ENCODE measurements around the gene MREG.

The MREG gene

DNA sequence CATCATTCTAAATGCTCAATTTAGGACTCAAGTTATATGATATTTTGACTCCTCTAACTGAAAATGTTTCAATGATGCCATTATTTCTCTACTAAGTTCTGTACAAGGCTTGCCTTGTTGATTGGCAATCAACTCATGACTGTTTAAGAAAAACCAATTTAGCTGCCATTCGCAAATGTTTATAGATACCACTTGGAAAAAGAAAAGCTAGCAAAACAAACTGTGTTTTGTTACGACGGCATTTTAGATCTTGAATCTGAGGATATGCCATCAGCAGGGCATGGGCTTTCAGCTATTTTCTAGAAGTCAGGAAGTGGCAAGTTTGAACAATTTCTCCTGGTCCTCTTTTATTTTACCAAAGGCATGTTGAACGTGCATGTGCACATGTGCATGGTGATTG lies 65.3 kb downstream of the MREG start (continued):
- no peak for TF ChIP-seq ZNF701 (tag by site-specific recombination; IDR thresholded peaks at IDR 0.05)

DNA sequence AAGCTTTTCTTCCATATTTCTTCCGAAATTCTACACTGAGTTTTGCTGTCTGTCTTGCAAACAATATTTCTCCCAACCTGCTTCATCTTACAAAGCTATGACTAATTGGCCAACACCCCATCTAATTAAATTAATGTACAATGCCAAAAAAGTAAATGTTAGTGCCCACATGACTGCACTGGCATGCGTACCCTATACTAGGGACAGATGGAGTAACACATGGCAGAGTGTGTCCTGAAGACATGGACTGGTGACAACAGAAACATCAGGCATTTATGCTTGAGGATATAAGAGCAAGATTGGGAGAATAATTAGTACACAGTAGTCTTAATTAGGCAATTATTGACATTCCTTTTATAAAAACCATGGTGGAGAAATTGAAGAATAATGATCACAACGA lies 66.8 kb downstream of the MREG start:
- Histone ChIP-seq H3K4me1 (ENCODE audit: control insufficient read depth, insufficient read depth, low read length) (no peaks in the 10 kb centered on the region), H3K4me3 (ENCODE audit: low read depth, low read length) (no peak overlapping the region), H3K36me3 (ENCODE audit: control insufficient read depth in 2 of 2, insufficient read depth in 1 of 2, low read length in 2 of 2) (peaks cover 5 to 31% of the 10 kb centered on the region in 2 experiments; a peak in 2 of 3 replicates), H3K27ac (ENCODE audit: extremely low read depth, low read depth, low read length) (no peak overlapping the region), H3K9me3 (ENCODE audit: control insufficient read depth, insufficient read depth, low read depth, low read length) (no peaks in the 10 kb centered on the region)
- CTCF ChIA-PET, result interaction anchor here (0.7 to 1.9 kb wide), 3 partner anchors 15 to 86 kb away, joined by 3 to 4 read pairs (median 4); no protein-coding TSS in a partner anchor
- TF ChIP-seq ZNF24 (tag by site-specific recombination; IDR thresholded peaks at IDR 0.05), result no peak
- no peak for TF ChIP-seq ZNF16 (tag by site-specific recombination; IDR thresholded peaks at IDR 0.05; ENCODE audit: low read depth)
- POLR2A ChIA-PET, result no interaction called here

DNA sequence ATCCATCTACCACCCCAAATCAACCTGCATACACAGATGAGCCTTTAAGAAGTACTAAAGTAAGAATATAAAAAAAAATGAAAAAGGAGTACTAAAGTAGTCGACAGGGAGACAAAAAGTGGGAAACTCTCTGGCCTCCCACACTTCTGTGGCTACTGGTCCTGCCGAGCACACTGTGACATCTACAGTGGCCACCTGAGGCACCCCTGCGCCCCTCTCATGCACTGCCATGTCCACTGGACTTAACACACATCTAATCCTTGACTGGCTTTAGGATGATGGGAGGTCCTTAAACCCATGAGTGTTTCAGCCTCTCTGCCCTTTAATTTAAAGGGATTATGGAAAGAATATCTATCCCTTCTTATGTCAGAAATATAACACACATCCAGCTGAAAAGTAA lies 71.2 kb downstream of the MREG start:
- peaks cover 6 to 40% of the 10 kb centered on the region in 2 experiments; a peak in 2 of 3 replicates for H3K36me3 ChIP-seq (ENCODE audit: control insufficient read depth in 2 of 2, insufficient read depth in 1 of 2, low read length in 2 of 2)
- H3K27ac ChIP-seq (ENCODE audit: extremely low read depth, low read depth, low read length), result no peak overlapping the region
- TF ChIP-seq ZXDB (tag by site-specific recombination; IDR thresholded peaks at IDR 0.05), result no peak
- TF ChIP-seq, protein P1, sequence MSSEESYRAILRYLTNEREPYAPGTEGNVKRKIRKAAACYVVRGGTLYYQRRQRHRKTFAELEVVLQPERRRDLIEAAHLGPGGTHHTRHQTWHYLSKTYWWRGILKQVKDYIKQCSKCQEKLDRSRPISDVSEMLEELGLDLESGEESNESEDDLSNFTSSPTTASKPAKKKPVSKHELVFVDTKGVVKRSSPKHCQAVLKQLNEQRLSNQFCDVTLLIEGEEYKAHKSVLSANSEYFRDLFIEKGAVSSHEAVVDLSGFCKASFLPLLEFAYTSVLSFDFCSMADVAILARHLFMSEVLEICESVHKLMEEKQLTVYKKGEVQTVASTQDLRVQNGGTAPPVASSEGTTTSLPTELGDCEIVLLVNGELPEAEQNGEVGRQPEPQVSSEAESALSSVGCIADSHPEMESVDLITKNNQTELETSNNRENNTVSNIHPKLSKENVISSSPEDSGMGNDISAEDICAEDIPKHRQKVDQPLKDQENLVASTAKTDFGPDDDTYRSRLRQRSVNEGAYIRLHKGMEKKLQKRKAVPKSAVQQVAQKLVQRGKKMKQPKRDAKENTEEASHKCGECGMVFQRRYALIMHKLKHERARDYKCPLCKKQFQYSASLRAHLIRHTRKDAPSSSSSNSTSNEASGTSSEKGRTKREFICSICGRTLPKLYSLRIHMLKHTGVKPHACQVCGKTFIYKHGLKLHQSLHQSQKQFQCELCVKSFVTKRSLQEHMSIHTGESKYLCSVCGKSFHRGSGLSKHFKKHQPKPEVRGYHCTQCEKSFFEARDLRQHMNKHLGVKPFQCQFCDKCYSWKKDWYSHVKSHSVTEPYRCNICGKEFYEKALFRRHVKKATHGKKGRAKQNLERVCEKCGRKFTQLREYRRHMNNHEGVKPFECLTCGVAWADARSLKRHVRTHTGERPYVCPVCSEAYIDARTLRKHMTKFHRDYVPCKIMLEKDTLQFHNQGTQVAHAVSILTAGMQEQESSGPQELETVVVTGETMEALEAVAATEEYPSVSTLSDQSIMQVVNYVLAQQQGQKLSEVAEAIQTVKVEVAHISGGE (tag by site-specific recombination; conservative IDR thresholded peaks at IDR 0.05; ENCODE audit: low read depth), result no peak
- no peak for TF ChIP-seq ZNF335 (tag by site-specific recombination; conservative IDR thresholded peaks at IDR 0.05)
- no peak for TF ChIP-seq SCRT1 (tag by site-specific recombination; IDR thresholded peaks at IDR 0.05; ENCODE audit: borderline replicate concordance)
- TF ChIP-seq GLI4 (tag by site-specific recombination; IDR thresholded peaks at IDR 0.05), result no peak
- H3K9me3 ChIP-seq (ENCODE audit: control insufficient read depth, insufficient read depth, low read depth, low read length), result no peaks in the 10 kb centered on the region
- H3K4me3 ChIP-seq (ENCODE audit: low read depth, low read length), result no peak overlapping the region
- ChIA-PET CTCF (interaction anchor here (0.6 to 1.3 kb wide), 3 partner anchors 10 to 82 kb away, joined by 3 to 5 read pairs (median 3); no protein-coding TSS in a partner anchor), POLR2A (interaction anchor here (0.6 kb wide), 1 partner anchor 1763 kb away, joined by 4 read pairs; no protein-coding TSS in a partner anchor)
- H3K4me1 ChIP-seq (ENCODE audit: control insufficient read depth, insufficient read depth, low read length), result no peaks in the 10 kb centered on the region

DNA sequence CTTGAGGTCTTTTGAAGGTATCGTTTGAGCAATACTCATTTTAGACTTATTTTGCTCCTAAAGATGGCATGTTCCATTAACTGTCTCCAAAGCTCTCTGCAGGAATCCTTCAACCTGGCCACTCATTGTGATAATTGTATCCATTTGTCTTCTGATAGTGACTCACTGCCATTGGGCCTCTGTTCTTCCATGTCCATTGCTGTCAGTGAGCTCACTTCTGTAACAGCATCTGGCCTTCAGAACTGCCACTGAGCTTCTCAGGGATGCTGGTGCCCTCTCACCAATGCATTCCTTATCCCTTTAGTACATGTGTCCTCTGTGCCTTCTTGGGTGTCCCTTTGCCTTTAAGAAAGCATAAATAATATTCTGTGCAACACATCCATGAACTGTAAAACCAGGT lies 71.6 kb downstream of the MREG start:
- Histone ChIP-seq H3K9me3 (ENCODE audit: control insufficient read depth, insufficient read depth, low read depth, low read length) (no peaks in the 10 kb centered on the region), H3K4me3 (ENCODE audit: low read depth, low read length) (no peak overlapping the region), H3K36me3 (ENCODE audit: control insufficient read depth in 2 of 2, insufficient read depth in 1 of 2, low read length in 2 of 2) (peaks cover 6 to 39% of the 10 kb centered on the region in 2 experiments; a peak in 2 of 3 replicates), H3K4me1 (ENCODE audit: control insufficient read depth, insufficient read depth, low read length) (no peaks in the 10 kb centered on the region), H3K27ac (ENCODE audit: extremely low read depth, low read depth, low read length) (no peak overlapping the region)
- ChIA-PET CTCF (interaction anchor here (0.6 kb wide), 1 partner anchor 10 kb away, joined by 3 read pairs; no protein-coding TSS in a partner anchor), POLR2A (no interaction called here)
- TF ChIP-seq ZNF561 (tag by site-specific recombination; IDR thresholded peaks at IDR 0.05; ENCODE audit: borderline replicate concordance), result no peak
- TF ChIP-seq ZNF174 (tag by site-specific recombination; IDR thresholded peaks at IDR 0.05), result no peak
- TF ChIP-seq, protein P2, sequence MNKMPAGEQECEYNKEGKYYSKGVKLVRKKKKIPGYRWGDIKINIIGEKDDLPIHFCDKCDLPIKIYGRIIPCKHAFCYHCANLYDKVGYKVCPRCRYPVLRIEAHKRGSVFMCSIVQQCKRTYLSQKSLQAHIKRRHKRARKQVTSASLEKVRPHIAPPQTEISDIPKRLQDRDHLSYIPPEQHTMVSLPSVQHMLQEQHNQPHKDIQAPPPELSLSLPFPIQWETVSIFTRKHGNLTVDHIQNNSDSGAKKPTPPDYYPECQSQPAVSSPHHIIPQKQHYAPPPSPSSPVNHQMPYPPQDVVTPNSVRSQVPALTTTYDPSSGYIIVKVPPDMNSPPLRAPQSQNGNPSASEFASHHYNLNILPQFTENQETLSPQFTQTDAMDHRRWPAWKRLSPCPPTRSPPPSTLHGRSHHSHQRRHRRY (tag by site-specific recombination; IDR thresholded peaks at IDR 0.05), result no peak
- TF ChIP-seq GLIS2 (tag by site-specific recombination; IDR thresholded peaks at IDR 0.05), result no peak
- no peak for TF ChIP-seq ZNF133 (tag by site-specific recombination; IDR thresholded peaks at IDR 0.05)
- no peak for TF ChIP-seq ZNF112 (tag by site-specific recombination; IDR thresholded peaks at IDR 0.05)
- TF ChIP-seq ZNF610 (tag by site-specific recombination; IDR thresholded peaks at IDR 0.05; ENCODE audit: borderline replicate concordance), result no peak
- no peak for TF ChIP-seq BCL11B (tag by site-specific recombination; IDR thresholded peaks at IDR 0.05; ENCODE audit: low read depth)
- TF ChIP-seq TRIM28 (IDR thresholded peaks at IDR 0.05; ENCODE audit: borderline replicate concordance, low read length), result no peak
- no peak for TF ChIP-seq ZNF473 (tag by site-specific recombination; IDR thresholded peaks at IDR 0.05)
- TF ChIP-seq ZNF837 (tag by site-specific recombination; IDR thresholded peaks at IDR 0.05), result no peak
- no peak for TF ChIP-seq HOXC10 (CRISPR knock-in tag; IDR thresholded peaks at IDR 0.05)

Measured in HEK293 (cell line).